Small intestine (tissue), 7 donors: ENCODE measurements around the gene EXOC3. TPM values are rescaled to one million over a fixed set of nuclear protein-coding genes. Genes with fewer than 3 reads are reported as not detected.

Experiments
- DNase-seq, 2 donors: peaks; one replicate each; pipeline versions ENCODE4 v3.0.0 to v3.0.0-alpha.2; 2013
- FAIRE-seq: peaks from 2 replicates; lab custom pipeline; 2012; peaks lifted over from hg19 to GRCh38; lab: Jason Lieb, UNC
- H3K27ac ChIP-seq, 3 donors: one replicate each; pipeline ENCODE4 v1.5.1; 2013; ENCODE audit warnings: low read length in 2 of 3, mild to moderate bottlenecking in 2 of 3, control low read depth in 1 of 3, inconsistent platforms in 1 of 3, low read depth in 1 of 3, moderate library complexity in 1 of 3
- H3K27me3 ChIP-seq, 3 donors: one replicate each; pipeline ENCODE4 v1.6.1; 2013; ENCODE audit warnings: low read length in 3 of 3, inconsistent platforms in 1 of 3; ENCODE audit not compliant: control insufficient read depth in 3 of 3, insufficient read depth in 3 of 3
- H3K36me3 ChIP-seq, 3 donors: one replicate each; pipeline ENCODE4 v1.6.1; 2013; ENCODE audit warnings: low read length in 3 of 3, inconsistent platforms in 1 of 3, low read depth in 1 of 3, mild to moderate bottlenecking in 1 of 3, moderate library complexity in 1 of 3; ENCODE audit not compliant: control insufficient read depth in 3 of 3, insufficient read depth in 2 of 3
- H3K4me1 ChIP-seq, 3 donors: one replicate each; pipeline ENCODE4 v1.6.1; 2013; ENCODE audit warnings: low read length in 2 of 3, inconsistent platforms in 1 of 3, low read depth in 1 of 3, mild to moderate bottlenecking in 1 of 3, moderate library complexity in 1 of 3; ENCODE audit not compliant: control insufficient read depth in 3 of 3, insufficient read depth in 2 of 3
- H3K4me3 ChIP-seq, 3 donors: one replicate each; pipeline ENCODE4 v1.5.1; 2013; ENCODE audit warnings: low read length in 3 of 3, control low read depth in 1 of 3, inconsistent platforms in 1 of 3, low read depth in 1 of 3, mild to moderate bottlenecking in 1 of 3, moderate library complexity in 1 of 3
- H3K9me3 ChIP-seq, 2 donors: one replicate each; pipeline ENCODE4 v1.6.1; 2013; ENCODE audit warnings: low read depth in 1 of 2, low read length in 1 of 2; ENCODE audit not compliant: control insufficient read depth in 2 of 2, insufficient read depth in 1 of 2
- WGBS, 3 donors: extraction: QIAGEN DNeasy Blood & Tissue Kit; methylation state at CpG; one replicate each; pipeline ENCODE4 v1.1.7; 2013; 5-methylcytosine and 5-hydroxymethylcytosine counted together
- polyA plus RNA-seq, 4 donors: library from polyadenylated mRNA; stranded (reverse) in 3 of 4; unstranded in 1 of 4; fragments of 200-250 nt in 3 of 4; fragments of 120-200 nt in 1 of 4; gene quantifications; one replicate each; pipeline versions ENCODE4 v1.2.1 to v1.2.3, GENCODE V29; 2013
- donor health status: healthy with polysubstance abuse.
- donor health status: control.
- donor health status: control.
- donor health status: Bipolar disorder and iron deficiency.
- donor health status: healthy.

EXOC3 gene
- polyA plus RNA-seq, 4 donors: 47.2 to 85.7 (median 64.4) TPM

DNA sequence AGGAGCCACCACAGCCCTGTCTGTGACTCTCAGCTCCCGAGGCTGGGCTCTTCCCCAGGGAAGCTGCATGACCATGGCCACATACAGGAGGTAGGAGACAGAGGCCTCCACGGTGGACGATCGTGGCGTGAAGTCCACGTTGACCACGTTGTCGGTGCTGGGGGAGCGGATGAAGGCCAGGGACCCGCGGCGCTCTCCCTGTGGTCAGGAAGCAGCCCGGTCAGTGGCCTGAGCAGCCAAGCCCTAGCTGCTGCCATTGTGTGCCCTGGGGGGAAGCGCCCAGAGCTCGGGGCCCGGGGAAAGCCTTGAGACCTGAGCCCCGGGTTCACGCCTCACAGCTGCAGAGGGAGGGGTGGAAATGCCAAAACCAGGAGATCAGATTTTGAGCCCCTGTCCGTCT lies 34.3 kb downstream of the EXOC3 start:
- 55 to 69% (median 69%) methylated on average over 18 to 19 of the region's 19 CpGs for WGBS, 3 donors
- H3K4me1 ChIP-seq: peaks cover 0 to 26% (median 3%) of the 10 kb centered on the region in 3 donors
- H3K9me3 ChIP-seq: no peaks in the 10 kb centered on the region
- peaks cover 0 to 14% (median 3%) of the 10 kb centered on the region in 3 donors for H3K27me3 ChIP-seq
- DNase-seq (no peak), FAIRE-seq (no peak)
- peaks cover 0 to 76% (median 3%) of the 10 kb centered on the region in 3 donors for H3K36me3 ChIP-seq
- H3K4me3 ChIP-seq: no peak overlapping the region
- H3K27ac ChIP-seq: no peak overlapping the region

DNA sequence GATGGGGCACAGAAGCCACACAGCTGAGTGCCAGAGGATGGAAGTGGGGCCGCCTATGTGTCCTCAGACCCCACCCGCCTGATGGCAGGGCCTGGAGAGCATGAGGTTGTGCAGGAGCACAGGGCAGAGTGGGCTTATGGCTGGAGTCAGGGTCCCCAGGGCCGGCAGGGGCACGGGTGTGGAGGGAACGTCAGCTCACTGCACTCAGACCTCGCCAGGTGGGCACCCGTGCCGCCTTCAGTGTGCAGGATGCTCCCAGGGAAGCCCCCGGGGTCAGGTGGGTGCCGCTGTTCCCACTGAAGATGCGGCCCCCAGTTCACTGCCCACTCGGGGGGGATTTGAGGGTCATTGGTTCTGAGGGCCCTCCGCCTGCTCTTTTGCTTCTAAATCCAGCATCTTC lies 34.9 kb downstream of the EXOC3 start:
- H3K36me3 ChIP-seq: peaks cover 0 to 79% (median 3%) of the 10 kb centered on the region in 3 donors
- H3K4me3 ChIP-seq: no peak overlapping the region
- 53 to 79% (median 72%) methylated on average over 9 to 13 of the region's 13 CpGs for WGBS, 3 donors
- no peak for DNase-seq
- peaks cover 0 to 14% (median 3%) of the 10 kb centered on the region in 3 donors for H3K27me3 ChIP-seq
- peaks cover 0 to 23% (median 3%) of the 10 kb centered on the region in 3 donors for H3K4me1 ChIP-seq
- H3K9me3 ChIP-seq: no peaks in the 10 kb centered on the region
- H3K27ac ChIP-seq: no peak overlapping the region
- FAIRE-seq: no peak

DNA sequence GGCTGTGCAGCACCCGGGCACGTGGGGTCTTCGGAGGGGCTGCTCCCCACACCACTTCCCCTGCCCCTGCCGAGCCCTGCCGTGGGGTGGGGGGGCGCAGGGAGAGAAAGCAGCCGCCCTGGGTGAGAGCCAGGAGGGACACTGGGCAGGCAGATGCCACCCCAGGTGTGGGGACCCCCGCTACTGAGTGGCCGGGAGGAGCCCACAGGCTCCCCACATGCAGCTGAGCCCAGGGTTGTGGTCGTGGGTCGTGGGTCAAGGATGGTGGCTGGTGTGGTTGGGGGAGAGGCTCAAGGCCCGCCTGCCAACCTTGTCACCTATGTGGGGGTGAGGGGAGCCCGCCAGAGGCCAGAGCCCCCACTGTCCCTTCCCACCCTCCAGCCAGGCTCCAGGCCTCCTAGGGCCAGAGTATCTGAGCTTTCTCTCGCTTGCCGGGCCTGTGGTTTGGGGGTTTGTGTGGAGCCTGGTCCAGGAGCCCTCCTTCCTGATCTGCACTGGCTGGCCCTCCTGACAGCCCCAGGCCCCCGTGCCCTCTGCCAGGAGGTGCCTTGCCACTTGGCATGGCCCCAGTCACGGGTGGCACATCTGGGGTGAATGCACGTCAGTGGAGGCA lies 35.5 kb downstream of the EXOC3 start:
- FAIRE-seq (no peak), DNase-seq (no peak)
- peaks cover 0 to 23% (median 3%) of the 10 kb centered on the region in 3 donors for H3K4me1 ChIP-seq
- no peak overlapping the region for H3K4me3 ChIP-seq
- 29 to 49% (median 45%) methylated on average over 17 of the region's 18 CpGs for WGBS, 3 donors
- H3K27ac ChIP-seq: no peak overlapping the region
- peaks cover 0 to 14% (median 3%) of the 10 kb centered on the region in 3 donors for H3K27me3 ChIP-seq
- H3K36me3 ChIP-seq: peaks cover 0 to 85% (median 3%) of the 10 kb centered on the region in 3 donors
- no peaks in the 10 kb centered on the region for H3K9me3 ChIP-seq

DNA sequence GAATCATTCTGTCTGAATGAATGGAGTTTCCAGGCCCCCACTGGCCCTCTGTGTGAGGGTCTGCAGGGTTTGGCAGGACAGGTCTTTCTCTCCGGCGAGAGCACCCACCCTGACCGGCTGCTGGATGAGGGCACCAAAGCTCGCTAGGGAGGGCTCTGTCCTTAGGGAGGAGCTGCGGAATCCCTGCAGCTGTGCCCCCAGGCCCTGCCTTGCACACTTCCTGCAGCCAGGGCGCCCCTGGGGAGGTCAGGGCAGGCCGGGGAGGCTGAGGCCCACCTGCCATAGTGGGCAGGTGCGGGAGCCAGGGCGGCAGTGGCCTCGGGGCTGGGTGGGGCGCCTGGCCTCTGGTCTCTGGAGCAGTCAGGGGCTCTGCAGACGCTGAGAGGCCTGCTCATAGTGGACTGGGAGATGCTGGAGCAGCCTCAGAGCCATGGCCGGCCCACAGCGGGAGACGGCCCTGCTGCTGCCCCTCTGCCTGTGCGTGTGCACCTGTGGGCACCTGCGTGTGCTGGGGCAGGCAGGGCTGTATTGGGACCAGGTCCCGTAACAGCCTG lies 36.1 kb downstream of the EXOC3 start:
- H3K4me3 ChIP-seq: no peak overlapping the region
- no peaks in the 10 kb centered on the region for H3K9me3 ChIP-seq
- peaks cover 0 to 90% (median 3%) of the 10 kb centered on the region in 3 donors for H3K36me3 ChIP-seq
- peaks cover 0 to 14% (median 3%) of the 10 kb centered on the region in 3 donors for H3K27me3 ChIP-seq
- H3K27ac ChIP-seq: no peak overlapping the region
- FAIRE-seq (no peak), DNase-seq (no peak)
- H3K4me1 ChIP-seq: peaks cover 0 to 23% (median 3%) of the 10 kb centered on the region in 3 donors
- 45 to 75% (median 71%) methylated on average over 17 to 18 of the region's 18 CpGs for WGBS, 3 donors

DNA sequence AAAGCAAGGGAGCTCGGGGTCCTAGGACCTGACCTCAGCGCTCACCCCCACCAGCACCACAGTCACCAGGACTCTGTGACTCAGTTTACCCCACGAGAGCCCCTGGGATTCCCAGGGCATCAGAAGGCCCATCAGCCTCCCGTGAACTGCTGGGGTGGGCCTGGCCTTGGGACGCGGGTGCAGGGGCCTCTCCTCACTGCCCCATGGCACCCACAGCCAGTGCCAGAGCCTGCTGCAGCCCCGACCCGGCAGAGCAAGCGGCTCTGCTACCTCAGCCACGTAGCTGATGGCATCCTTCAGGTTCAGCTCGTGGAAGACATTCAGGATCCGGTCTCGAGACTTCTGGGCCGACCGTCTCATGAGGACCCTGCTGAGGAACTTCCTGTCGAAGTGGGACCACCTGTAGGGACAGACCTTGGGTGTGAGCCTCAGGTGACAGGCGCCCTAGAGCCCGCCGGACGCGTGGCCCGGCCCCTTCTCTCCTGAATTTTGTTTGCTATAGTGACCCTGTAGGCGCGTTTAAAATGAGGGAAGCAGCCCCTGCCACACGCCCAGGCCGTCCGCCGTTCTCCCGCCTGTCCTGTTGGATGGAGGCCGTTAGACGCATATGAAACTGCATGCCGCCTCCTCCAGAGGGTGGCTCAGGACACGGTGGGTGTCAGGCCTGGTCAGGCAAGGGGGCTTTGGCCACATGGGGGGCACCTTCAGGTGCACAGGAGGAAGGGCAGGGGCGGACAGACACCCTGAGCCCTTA lies 36.8 kb downstream of the EXOC3 start:
- 61 to 78% (median 74%) methylated on average over 34 of the region's 34 CpGs for WGBS, 3 donors
- peaks cover 0 to 22% (median 3%) of the 10 kb centered on the region in 3 donors for H3K4me1 ChIP-seq

DNA sequence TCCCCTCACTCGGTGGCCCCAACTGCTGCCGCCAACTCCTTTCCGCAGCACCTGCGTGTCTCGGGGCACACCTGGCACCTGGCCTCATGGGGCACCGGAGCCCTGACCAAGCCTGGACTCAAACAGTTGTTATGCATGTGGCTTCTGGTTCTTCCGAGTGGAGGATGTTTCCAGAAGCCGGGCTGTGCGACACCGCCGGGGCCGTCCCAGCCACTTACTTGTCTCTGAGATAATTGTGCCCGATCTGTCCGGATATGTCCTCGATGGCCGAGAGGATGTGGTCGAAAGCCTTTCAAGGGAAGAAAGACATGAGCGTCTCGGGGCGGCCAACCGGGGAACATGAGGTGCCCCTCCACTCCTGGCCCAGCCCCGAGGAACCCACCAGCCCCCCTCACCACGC lies 38.4 kb downstream of the EXOC3 start:
- 48 to 84% (median 50%) methylated on average over 17 to 23 of the region's 23 CpGs for WGBS, 3 donors

More for the DNA sequence above, 36.8 kb downstream of the EXOC3 start:
- Histone ChIP-seq H3K27me3 (peaks cover 2 to 17% (median 4%) of the 10 kb centered on the region in 3 donors), H3K27ac (no peak overlapping the region), H3K36me3 (peaks cover 0 to 93% (median 3%) of the 10 kb centered on the region in 3 donors), H3K9me3 (no peaks in the 10 kb centered on the region), H3K4me3 (no peak overlapping the region)
- no peak for FAIRE-seq
- DNase-seq: no peak

DNA sequence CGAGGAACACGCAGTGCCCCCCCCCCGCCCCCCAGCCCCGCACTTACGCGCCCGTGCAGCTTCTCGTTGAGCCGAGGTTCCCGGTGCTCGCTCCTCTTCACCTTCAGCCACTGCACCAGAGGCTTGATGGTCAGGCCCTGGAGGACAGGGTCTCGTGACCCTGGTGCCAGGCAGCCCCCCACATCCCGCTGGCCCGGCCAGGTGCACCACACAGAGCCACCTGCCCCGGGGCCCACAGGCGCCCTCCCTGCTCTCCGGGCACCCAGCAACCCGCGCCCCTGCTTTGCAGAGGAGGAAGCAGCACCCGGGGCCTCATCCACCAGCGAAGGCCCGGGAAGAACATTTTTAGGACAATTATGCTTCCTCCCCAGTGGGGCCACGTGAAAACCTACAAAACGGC lies 39.0 kb downstream of the EXOC3 start:
- WGBS, 3 donors: 47 to 74% (median 66%) methylated on average over 11 to 24 of the region's 24 CpGs
- peaks cover 0 to 2% (median 0%) of the 10 kb centered on the region in 3 donors for H3K4me1 ChIP-seq
- no peak overlapping the region for H3K4me3 ChIP-seq
- no peaks in the 10 kb centered on the region for H3K9me3 ChIP-seq
- DNase-seq: no peak
- peaks cover 0 to 89% (median 6%) of the 10 kb centered on the region in 3 donors for H3K36me3 ChIP-seq
- no peak for FAIRE-seq
- H3K27me3 ChIP-seq: peaks cover 0 to 11% (median 4%) of the 10 kb centered on the region in 3 donors
- H3K27ac ChIP-seq: no peak overlapping the region

More for the DNA sequence above, 38.4 kb downstream of the EXOC3 start:
- H3K9me3 ChIP-seq: no peaks in the 10 kb centered on the region
- peaks cover 0 to 6% (median 2%) of the 10 kb centered on the region in 3 donors for H3K4me1 ChIP-seq
- no peak for FAIRE-seq
- H3K27me3 ChIP-seq: peaks cover 0 to 11% (median 4%) of the 10 kb centered on the region in 3 donors
- no peak overlapping the region for H3K4me3 ChIP-seq
- peaks cover 0 to 92% (median 6%) of the 10 kb centered on the region in 3 donors for H3K36me3 ChIP-seq
- H3K27ac ChIP-seq: no peak overlapping the region
- no peak for DNase-seq

DNA sequence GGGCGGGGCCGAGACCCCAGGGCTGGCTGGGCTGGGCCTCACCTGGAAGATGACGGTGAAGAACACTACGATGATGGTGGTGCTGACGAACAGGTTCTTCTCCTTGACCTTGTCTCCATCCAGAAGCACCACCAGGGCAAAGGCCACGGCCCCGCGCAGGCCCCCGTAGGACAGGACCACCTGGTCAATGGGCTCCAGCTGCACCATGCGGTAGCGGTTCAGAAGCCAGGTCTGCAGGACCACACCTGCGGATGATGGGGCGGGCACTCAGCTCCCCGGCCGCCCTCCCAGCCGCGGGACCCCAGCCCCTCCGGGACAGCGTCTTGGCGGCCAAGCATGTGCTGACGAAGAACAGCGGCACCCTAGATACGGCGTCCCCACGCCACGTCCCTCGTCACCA lies 39.5 kb downstream of the EXOC3 start:
- peaks cover 0 to 7% (median 4%) of the 10 kb centered on the region in 3 donors for H3K27me3 ChIP-seq
- FAIRE-seq (no peak), DNase-seq (no peak)
- WGBS, 3 donors: 94 to 97% (median 95%) methylated on average over 23 to 27 of the region's 27 CpGs
- peaks cover 0 to 86% (median 6%) of the 10 kb centered on the region in 3 donors for H3K36me3 ChIP-seq
- no peak overlapping the region for H3K4me3 ChIP-seq
- no peak overlapping the region for H3K27ac ChIP-seq
- no peaks in the 10 kb centered on the region for H3K9me3 ChIP-seq
- H3K4me1 ChIP-seq: peaks cover 0 to 2% (median 0%) of the 10 kb centered on the region in 3 donors
